ENCODE measurements around the gene SMAD1.
A peak's percentile ranks its signal among the peaks of the same experiment; 100 is the strongest.

The SMAD1 gene

GRCh38 chr4:145511913-145512522 lies 30.4 kb downstream of the SMAD1 start:
- no peak overlapping the region for H3K4me2 ChIP-seq (ENCODE audit: low read length)
- peaks cover 22% of the 10 kb centered on the region; the same call in 1 of the 2 replicates for H3K9me3 ChIP-seq (ENCODE audit: control insufficient read depth, insufficient read depth, low read length)
- no peaks in the 10 kb centered on the region for H3K9me2 ChIP-seq (replicated peaks; ENCODE audit: control insufficient read depth, low read length)
- no peak overlapping the region for H3K4me3 ChIP-seq (ENCODE audit: low read length)
- no peaks in the 10 kb centered on the region for H3K27me3 ChIP-seq (ENCODE audit: control insufficient read depth, low read length)
- H3K36me3 ChIP-seq (ENCODE audit: control insufficient read depth, low read length), result peaks cover 72% of the 10 kb centered on the region
- H3K4me1 ChIP-seq (ENCODE audit: control insufficient read depth, low read length), result peaks cover 74% of the 10 kb centered on the region
- peaks cover 2% of the 10 kb centered on the region; the same call in 1 of the 2 replicates for H3F3A ChIP-seq (ENCODE audit: control insufficient read depth, insufficient read depth)
- peaks cover 98% of the 10 kb centered on the region for H3K79me2 ChIP-seq (ENCODE audit: control insufficient read depth, low read length)
- TF ChIP-seq CTCF (IDR thresholded peaks at IDR 0.05; ENCODE audit: low read depth, low read length, poor library complexity, severe bottlenecking) (no peak), EZH2phosphoT487 (IDR thresholded peaks at IDR 0.05; ENCODE audit: borderline replicate concordance, low read length) (no peak)
- no peaks in the 10 kb centered on the region for H4K20me1 ChIP-seq (ENCODE audit: control insufficient read depth, insufficient read depth, low read depth, low read length)
- no peak overlapping the region for H3K27ac ChIP-seq (ENCODE audit: low read depth, low read length)

DNA sequence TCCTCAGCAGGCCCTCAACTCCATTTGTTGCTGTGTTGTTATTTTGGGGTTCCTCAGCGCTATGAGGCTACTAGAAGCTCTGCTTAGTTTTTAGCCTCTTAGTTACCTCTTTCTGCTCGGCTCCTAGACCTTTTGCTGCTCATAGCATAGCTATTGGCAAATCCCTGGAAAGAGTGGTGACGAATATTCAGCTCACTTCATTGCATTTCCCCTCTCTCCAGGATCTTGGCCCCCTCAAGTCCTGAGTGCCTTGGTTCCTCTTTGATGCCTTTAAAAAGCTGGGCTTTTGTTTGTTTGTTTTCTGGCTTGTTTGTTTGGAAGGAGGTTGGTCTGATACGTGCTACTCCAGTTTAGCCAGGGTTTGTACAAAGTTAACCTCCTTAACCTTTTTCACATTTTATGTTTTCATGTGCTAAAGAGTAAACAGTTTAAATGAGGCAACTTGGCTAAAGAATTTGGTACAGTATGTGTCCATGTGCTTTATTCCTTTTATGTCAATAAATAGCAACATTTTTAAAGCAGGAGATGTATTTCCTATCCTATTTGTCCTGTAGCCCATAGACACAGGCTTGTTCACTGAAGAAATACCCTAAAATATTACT lies 31.5 kb downstream of the SMAD1 start:
- no peaks in the 10 kb centered on the region for H3K27me3 ChIP-seq (ENCODE audit: control insufficient read depth, low read length)
- no peak overlapping the region for H3K27ac ChIP-seq (ENCODE audit: low read depth, low read length)
- no peak for TF ChIP-seq CTCF (IDR thresholded peaks at IDR 0.05; ENCODE audit: low read depth, low read length, poor library complexity, severe bottlenecking)
- no peak for TF ChIP-seq EZH2phosphoT487 (IDR thresholded peaks at IDR 0.05; ENCODE audit: borderline replicate concordance, low read length)
- H4K20me1 ChIP-seq (ENCODE audit: control insufficient read depth, insufficient read depth, low read depth, low read length), result no peaks in the 10 kb centered on the region
- H3F3A ChIP-seq (ENCODE audit: control insufficient read depth, insufficient read depth), result peaks cover 2% of the 10 kb centered on the region; the same call in 1 of the 2 replicates
- peaks cover 92% of the 10 kb centered on the region for H3K79me2 ChIP-seq (ENCODE audit: control insufficient read depth, low read length)
- H3K36me3 ChIP-seq (ENCODE audit: control insufficient read depth, low read length), result peaks cover 73% of the 10 kb centered on the region
- peaks cover 68% of the 10 kb centered on the region for H3K4me1 ChIP-seq (ENCODE audit: control insufficient read depth, low read length)
- H3K9me3 ChIP-seq (ENCODE audit: control insufficient read depth, insufficient read depth, low read length), result peaks cover 22% of the 10 kb centered on the region; the same call in 1 of the 2 replicates
- no peak overlapping the region for H3K4me3 ChIP-seq (ENCODE audit: low read length)
- no peak overlapping the region for H3K4me2 ChIP-seq (ENCODE audit: low read length)
- no peaks in the 10 kb centered on the region for H3K9me2 ChIP-seq (replicated peaks; ENCODE audit: control insufficient read depth, low read length)

- no peak for TF ChIP-seq CTCF (IDR thresholded peaks at IDR 0.05; ENCODE audit: low read depth, low read length, poor library complexity, severe bottlenecking)
- no peak for TF ChIP-seq EZH2phosphoT487 (IDR thresholded peaks at IDR 0.05; ENCODE audit: borderline replicate concordance, low read length)
- peaks cover 21% of the 10 kb centered on the region for H3F3A ChIP-seq (ENCODE audit: control insufficient read depth, insufficient read depth)
- peak overlapping the region; percentile 62 for H3K4me2 ChIP-seq (ENCODE audit: low read length)
- H3K27me3 ChIP-seq (ENCODE audit: control insufficient read depth, low read length), result no peaks in the 10 kb centered on the region
- peaks cover 77% of the 10 kb centered on the region for H3K79me2 ChIP-seq (ENCODE audit: control insufficient read depth, low read length)
- no peaks in the 10 kb centered on the region for H3K9me3 ChIP-seq (ENCODE audit: control insufficient read depth, insufficient read depth, low read length)
- peaks cover 42% of the 10 kb centered on the region for H3K36me3 ChIP-seq (ENCODE audit: control insufficient read depth, low read length)
- H3K4me1 ChIP-seq (ENCODE audit: control insufficient read depth, low read length), result peaks cover 75% of the 10 kb centered on the region
- peak overlapping the region; percentile 61 for H3K27ac ChIP-seq (ENCODE audit: low read depth, low read length)
- H3K4me3 ChIP-seq (ENCODE audit: low read length), result peak overlapping the region; percentile 53; the same call in 1 of the 2 replicates
- H3K9me2 ChIP-seq (replicated peaks; ENCODE audit: control insufficient read depth, low read length), result no peaks in the 10 kb centered on the region
- H4K20me1 ChIP-seq (ENCODE audit: control insufficient read depth, insufficient read depth, low read depth, low read length), result no peaks in the 10 kb centered on the region
These were observed 38.5 kb downstream of the SMAD1 start for GRCh38 chr4:145520172-145520571.

Data from DOHH2 (cell line).